HEK293 (cell line): ENCODE results near the gene CTIF.

Experiments
- CTCF ChIP-seq: fragments of 450-650 bp; formaldehyde crosslinking; IDR thresholded peaks from 2 replicates; pipeline ENCODE4 v1.5.1; 2016; ENCODE audit warnings: missing biosample characterization, missing genetic modification characterization
- HOXD13 ChIP-seq: sonication (generic); formaldehyde crosslinking; IDR thresholded peaks from 2 replicates; pipeline ENCODE4 v1.8.0; 2022; ENCODE audit warnings: missing genetic modification reagents, borderline replicate concordance
- KLF16 ChIP-seq: fragments of 450-650 bp; formaldehyde crosslinking; IDR thresholded peaks from 2 replicates; pipeline ENCODE4 v1.5.1; 2017; ENCODE audit warnings: missing biosample characterization, missing genetic modification characterization
- TSHZ1 ChIP-seq: fragments of 450-650 bp; formaldehyde crosslinking; IDR thresholded peaks from 2 replicates; pipeline ENCODE4 v1.5.1; 2016; ENCODE audit warnings: missing biosample characterization, missing genetic modification characterization, borderline replicate concordance
- YY1 ChIP-seq: fragments of 450-650 bp; formaldehyde crosslinking; IDR thresholded peaks from 2 replicates; pipeline ENCODE4 v1.5.1; 2018; ENCODE audit warnings: missing biosample characterization, missing genetic modification characterization
- ZEB2 ChIP-seq: fragments of 450-650 bp; formaldehyde crosslinking; IDR thresholded peaks from 2 replicates; pipeline ENCODE4 v1.5.1; 2016; ENCODE audit warnings: missing biosample characterization, missing genetic modification characterization
- ZFP41 ChIP-seq: fragments of 450-650 bp; formaldehyde crosslinking; IDR thresholded peaks from 2 replicates; pipeline ENCODE4 v1.5.1; 2016; ENCODE audit warnings: missing biosample characterization, missing genetic modification characterization, borderline replicate concordance
- ZNF223 ChIP-seq: fragments of 450-650 bp; formaldehyde crosslinking; IDR thresholded peaks from 2 replicates; pipeline ENCODE4 v1.5.1; 2016; ENCODE audit warnings: missing biosample characterization, missing genetic modification characterization
- ZNF645 ChIP-seq: fragments of 450-650 bp; formaldehyde crosslinking; IDR thresholded peaks from 2 replicates; pipeline ENCODE4; 2016; ENCODE audit warnings: missing biosample characterization, missing genetic modification characterization
- ZNF791 ChIP-seq: fragments of 450-650 bp; formaldehyde crosslinking; IDR thresholded peaks from 2 replicates; pipeline ENCODE4 v1.5.1; 2016; ENCODE audit warnings: missing biosample characterization, missing genetic modification characterization
- TF ChIP-seq, protein P1 (sequence below): fragments of 450-650 bp; formaldehyde crosslinking; IDR thresholded peaks from 2 replicates; pipeline ENCODE4 v1.5.1; 2016; ENCODE audit warnings: missing biosample characterization, missing genetic modification characterization, low read depth

DNA sequence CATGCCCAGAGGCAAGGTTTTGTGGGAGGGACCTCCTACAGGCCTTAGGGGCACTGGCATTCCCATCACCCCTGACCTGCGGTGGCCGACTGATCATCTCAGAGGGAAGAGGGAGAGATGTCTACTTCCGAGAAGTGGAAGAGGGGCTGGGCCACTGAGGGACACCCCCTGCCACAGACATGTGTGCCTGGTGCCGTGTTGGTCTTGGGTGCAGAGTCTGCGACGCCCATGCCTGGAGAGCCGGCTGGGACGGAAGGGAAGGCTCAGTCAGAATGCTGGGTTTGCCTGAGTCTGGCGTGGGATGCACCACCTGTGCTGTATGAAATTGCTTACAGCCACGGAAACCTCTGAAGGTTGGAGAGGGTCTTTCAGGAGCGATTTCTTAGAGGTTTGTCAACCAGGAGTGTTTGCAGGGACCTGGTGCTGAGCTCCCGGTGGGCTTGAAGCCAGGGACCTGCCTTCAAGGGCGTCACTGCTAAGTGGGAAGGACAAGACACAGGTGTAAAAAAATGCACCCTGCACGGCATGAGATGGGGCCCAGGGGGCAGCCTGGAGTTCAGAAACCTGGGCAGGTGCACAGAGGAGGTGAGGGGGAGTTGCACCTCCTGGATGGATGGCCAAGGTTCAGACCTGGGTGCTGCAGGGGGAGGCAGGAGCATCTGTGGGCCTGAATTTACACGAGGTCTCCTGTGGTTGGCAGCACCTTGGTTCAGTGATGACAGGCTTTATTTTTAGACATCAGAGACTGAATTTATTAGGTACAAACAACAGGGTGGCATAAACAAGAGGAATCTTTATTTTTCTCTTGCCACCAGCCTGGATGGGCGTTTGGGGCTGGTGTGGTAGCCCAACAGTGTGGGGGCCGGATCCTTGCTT is 100.3 kb downstream of the CTIF start:
- no peak for TF ChIP-seq CTCF (tag by site-specific recombination)
- no peak for TF ChIP-seq ZNF223 (tag by site-specific recombination)
- no peak for TF ChIP-seq YY1 (tag by site-specific recombination)
- no peak for TF ChIP-seq HOXD13 (CRISPR knock-in tag)
- TF ChIP-seq KLF16 (tag by site-specific recombination): no peak
- no peak for TF ChIP-seq ZEB2
- TF ChIP-seq ZNF791 (tag by site-specific recombination): no peak
- no peak for TF ChIP-seq ZNF645 (tag by site-specific recombination)
- no peak for TF ChIP-seq ZFP41 (tag by site-specific recombination)
- TF ChIP-seq, protein P1, sequence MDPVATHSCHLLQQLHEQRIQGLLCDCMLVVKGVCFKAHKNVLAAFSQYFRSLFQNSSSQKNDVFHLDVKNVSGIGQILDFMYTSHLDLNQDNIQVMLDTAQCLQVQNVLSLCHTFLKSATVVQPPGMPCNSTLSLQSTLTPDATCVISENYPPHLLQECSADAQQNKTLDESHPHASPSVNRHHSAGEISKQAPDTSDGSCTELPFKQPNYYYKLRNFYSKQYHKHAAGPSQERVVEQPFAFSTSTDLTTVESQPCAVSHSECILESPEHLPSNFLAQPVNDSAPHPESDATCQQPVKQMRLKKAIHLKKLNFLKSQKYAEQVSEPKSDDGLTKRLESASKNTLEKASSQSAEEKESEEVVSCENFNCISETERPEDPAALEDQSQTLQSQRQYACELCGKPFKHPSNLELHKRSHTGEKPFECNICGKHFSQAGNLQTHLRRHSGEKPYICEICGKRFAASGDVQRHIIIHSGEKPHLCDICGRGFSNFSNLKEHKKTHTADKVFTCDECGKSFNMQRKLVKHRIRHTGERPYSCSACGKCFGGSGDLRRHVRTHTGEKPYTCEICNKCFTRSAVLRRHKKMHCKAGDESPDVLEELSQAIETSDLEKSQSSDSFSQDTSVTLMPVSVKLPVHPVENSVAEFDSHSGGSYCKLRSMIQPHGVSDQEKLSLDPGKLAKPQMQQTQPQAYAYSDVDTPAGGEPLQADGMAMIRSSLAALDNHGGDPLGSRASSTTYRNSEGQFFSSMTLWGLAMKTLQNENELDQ: no peak
- TF ChIP-seq TSHZ1 (tag by site-specific recombination): no peak
